K562 (cell line): Measurements from ENCODE around the gene HEBP1. TPM values are rescaled to one million over a fixed set of nuclear protein-coding genes. Genes with fewer than 3 reads are reported as not detected.

ENCODE experiments used
- ATAC-seq: fragments of 200-7000 bp; cut with Tn5 transposase; 3 replicates; pipeline ENCODE4 v1.9.1; 2020; ENCODE audit warnings: moderate library complexity
- BruUV-seq: library from RNA; stranded (reverse); fragments of 400-500 nt; replicated peaks from 2 replicates; lab custom pipeline; 2021; lab: Mats Ljungman, UMichigan
- CTCF ChIA-PET: fragments of 300-600 bp; formaldehyde crosslinking; extraction: SDS; loops from one replicate; lab custom pipeline; 2021; ENCODE audit warnings: low intra/inter-chr PET ratio; lab: Yijun Ruan, JAX
- POLR2A ChIA-PET: fragments of 300-600, 350-650 bp; sonication (Branson Sonifier 250); formaldehyde crosslinking; extraction: SDS; loops from one replicate; lab custom pipeline; 2021; ENCODE audit warnings: antibody characterized with exemption, inconsistent platforms; lab: Yijun Ruan, JAX
- DNase-seq, 4 experiments: peaks; one replicate each; pipeline versions ENCODE4 v3.0.0 to v3.0.0-alpha.2; 2011 to 2018; ENCODE audit warnings: low spot score in 3 of 4, mixed read lengths in 3 of 4; ENCODE audit errors: extremely low read depth in 1 of 4
- FAIRE-seq: peaks from 2 replicates; lab custom pipeline; 2011; peaks lifted over from hg19 to GRCh38; lab: Jason Lieb, UNC
- H2AFZ ChIP-seq: 2 replicates; pipeline ENCODE4 v1.6.0; 2011; ENCODE audit warnings: low read depth, low read length, control low read depth, inconsistent platforms
- H3K27ac ChIP-seq: fragments of 200-600 bp; 3 replicates; pipeline ENCODE4 v1.8.0; 2011; ENCODE audit warnings: low read depth, mild to moderate bottlenecking, control low read depth, inconsistent platforms, low read length, moderate library complexity, mixed read lengths; ENCODE audit errors: extremely low read depth
- H3K27me3 ChIP-seq, 2 experiments: fragments of 300-600 bp in 1 of 2; 2 replicates in 1 of 2; 3 replicates in 1 of 2; pipeline versions ENCODE4 v1.6.0 to v1.8.0; 2011; ENCODE audit warnings: inconsistent platforms in 2 of 2, low read length in 2 of 2, mild to moderate bottlenecking in 1 of 2, mixed read lengths in 1 of 2, moderate library complexity in 1 of 2; ENCODE audit not compliant: control insufficient read depth in 2 of 2, insufficient read depth in 2 of 2
- H3K36me3 ChIP-seq: fragments of 300-600 bp; 3 replicates; pipeline ENCODE4 v1.8.0; 2011; ENCODE audit warnings: mild to moderate bottlenecking, low read length, inconsistent platforms; ENCODE audit not compliant: control insufficient read depth, insufficient read depth
- H3K4me1 ChIP-seq, 2 experiments: fragments of 200-600 bp in 1 of 2; replicated peaks in 1 of 2; 2 replicates in 1 of 2; 3 replicates in 1 of 2; pipeline versions ENCODE4 v1.5.1 to v1.8.0; 2011; ENCODE audit warnings: inconsistent platforms in 2 of 2, low read length in 2 of 2, mild to moderate bottlenecking in 1 of 2, mixed read lengths in 1 of 2, moderate library complexity in 1 of 2; ENCODE audit not compliant: control insufficient read depth in 2 of 2, insufficient read depth in 2 of 2
- H3K4me2 ChIP-seq: 2 replicates; pipeline ENCODE4 v1.6.1; 2011; ENCODE audit warnings: low read length, control low read depth, inconsistent platforms, mixed read lengths; ENCODE audit not compliant: insufficient read depth
- H3K4me3 ChIP-seq: fragments of 200-600 bp; sonication (generic), shearing (Covaris generic); 2 replicates; pipeline ENCODE4 v1.5.1; 2016; ENCODE audit warnings: control low read depth, inconsistent platforms
- H3K79me2 ChIP-seq: fragments of 200-600 bp; 3 replicates; pipeline ENCODE4 v1.8.0; 2011; ENCODE audit warnings: low read length, inconsistent platforms; ENCODE audit not compliant: control insufficient read depth, insufficient read depth
- H3K9ac ChIP-seq, 2 experiments: 2 replicates each; pipeline versions ENCODE4 v1.6.0 to v1.6.1; 2011; ENCODE audit warnings: low read depth in 2 of 2, low read length in 2 of 2, control low read depth in 1 of 2, inconsistent platforms in 1 of 2, mild to moderate bottlenecking in 1 of 2, mixed read lengths in 1 of 2; ENCODE audit not compliant: insufficient read depth in 1 of 2
- H3K9me1 ChIP-seq: one replicate; pipeline ENCODE4 v1.6.0; 2011; ENCODE audit warnings: inconsistent platforms, mild to moderate bottlenecking, low read length, moderate library complexity; ENCODE audit not compliant: control insufficient read depth, insufficient read depth
- H3K9me3 ChIP-seq: replicated peaks from 2 replicates; pipeline ENCODE4 v1.5.1; 2011; ENCODE audit warnings: low read depth, low read length, inconsistent platforms; ENCODE audit not compliant: control insufficient read depth, insufficient read depth
- H4K20me1 ChIP-seq: replicated peaks from 2 replicates; pipeline ENCODE4 v1.6.1; 2011; ENCODE audit warnings: low read length, inconsistent platforms, mixed read lengths; ENCODE audit not compliant: control insufficient read depth, insufficient read depth
- ATF4 ChIP-seq: fragments of 450-650 bp; formaldehyde crosslinking; IDR thresholded peaks from 2 replicates; pipeline ENCODE4 v1.4.0; 2022; ENCODE audit warnings: mild to moderate bottlenecking, moderate library complexity
- ATF7 ChIP-seq: fragments of 450-650 bp; IDR thresholded peaks from 2 replicates; pipeline ENCODE4 v1.7.1; 2014; ENCODE audit warnings: mild to moderate bottlenecking, moderate library complexity
- CTCFL ChIP-seq: IDR thresholded peaks from 2 replicates; pipeline ENCODE4 v1.6.1; 2011; ENCODE audit warnings: borderline replicate concordance, low read depth, mild to moderate bottlenecking, moderate library complexity, low read length; ENCODE audit not compliant: insufficient read depth, poor library complexity, severe bottlenecking
- FOXK1 ChIP-seq: sonication (generic); formaldehyde crosslinking; IDR thresholded peaks from 2 replicates; pipeline ENCODE4 v1.8.0; 2022; ENCODE audit warnings: missing genetic modification reagents, mild to moderate bottlenecking, borderline replicate concordance
- HDGF ChIP-seq: fragments of 450-650 bp; IDR thresholded peaks from 2 replicates; pipeline ENCODE4 v1.6.1; 2016
- HMG20B ChIP-seq: fragments of 250-450 bp; sonication (Bioruptor Pico); IDR thresholded peaks from 2 replicates; pipeline ENCODE4 v1.5.0; 2021; ENCODE audit warnings: mild to moderate bottlenecking
- OTX1 ChIP-seq: fragments of 450-650 bp; formaldehyde crosslinking; IDR thresholded peaks from 2 replicates; pipeline ENCODE4 v1.4.0; 2022; ENCODE audit warnings: mild to moderate bottlenecking
- RHOXF2B ChIP-seq: fragments of 250-450 bp; sonication (Bioruptor Pico); conservative IDR thresholded peaks from 2 replicates; pipeline ENCODE4 v1.5.1; 2021
- RNF2 ChIP-seq: sonication (generic); IDR thresholded peaks from 2 replicates; pipeline ENCODE4 v1.6.1; 2016
- SIX5 ChIP-seq, 2 experiments: IDR thresholded peaks; 2 replicates each; pipeline ENCODE4 v1.6.1; 2011; ENCODE audit warnings: low read length in 2 of 2, borderline replicate concordance in 1 of 2, low read depth in 1 of 2, mild to moderate bottlenecking in 1 of 2, moderate library complexity in 1 of 2; ENCODE audit not compliant: insufficient read depth in 1 of 2
- TBP ChIP-seq: optimal IDR thresholded peaks from 2 replicates; pipeline ENCODE3; 2011; ENCODE audit warnings: low read depth, low read length, improper control_type of control experiment
- TGIF2 ChIP-seq: sonication (generic); formaldehyde crosslinking; IDR thresholded peaks from 2 replicates; pipeline ENCODE4 v1.8.1; 2022; ENCODE audit warnings: mild to moderate bottlenecking, missing genetic modification reagents, moderate library complexity
- THRA ChIP-seq: fragments of 450-650 bp; IDR thresholded peaks from 2 replicates; pipeline ENCODE4 v1.6.1; 2017; ENCODE audit warnings: mild to moderate bottlenecking, moderate library complexity
- ZNF143 ChIP-seq: sonication (generic); formaldehyde crosslinking; IDR thresholded peaks from 2 replicates; pipeline ENCODE4 v1.9.0; 2022; ENCODE audit warnings: mild to moderate bottlenecking, missing genetic modification reagents
- ZNF384 ChIP-seq: IDR thresholded peaks from 2 replicates; pipeline ENCODE4 v1.6.1; 2012; ENCODE audit warnings: low read depth, low read length, improper control_type of control experiment
- ZNF639 ChIP-seq, 2 experiments: fragments of 200-800 bp in 1 of 2; sonication (Bioruptor generic) in 1 of 2; sonication (generic) in 1 of 2; formaldehyde crosslinking in 1 of 2; IDR thresholded peaks in 1 of 2; conservative IDR thresholded peaks in 1 of 2; 2 replicates each; pipeline versions ENCODE4 v1.5.0 to v1.6.1; 2016 to 2020; ENCODE audit warnings: missing compliant biosample characterization in 1 of 2, missing genetic modification characterization in 1 of 2, missing genetic modification reagents in 1 of 2
- WGBS: fragments of 100-300 bp; shearing (Covaris generic); methylation state at CpG from one replicate; pipeline ENCODE4 v1.1.6; 2016; ENCODE audit warnings: low coverage, mixed read lengths; ENCODE audit not compliant: insufficient coverage; ENCODE audit errors: missing lambda C conversion rate; 5-methylcytosine and 5-hydroxymethylcytosine counted together
- in situ Hi-C: fragments of 300-500 bp; cut with MboI; formaldehyde crosslinking; loops from 4 replicates; pipeline ENCODE4 v1.15.0; 2018; ENCODE audit warnings: inconsistent platforms, mixed read lengths
- intact Hi-C: fragments of 100-400 bp; cut with micrococcal nuclease; formaldehyde crosslinking; loops from 2 replicates; pipeline ENCODE4 v1.14.2; 2022
- polyA plus RNA-seq, 8 experiments: library from polyadenylated mRNA; depleted of rRNA in 4 of 8; stranded (reverse) in 5 of 8; unstranded in 3 of 8; fragments of >200 nt; fragmentation: Nextera tagmentation in 2 of 8; fragmentation: Illumina TruSeq in 1 of 8; extraction: Ambion mirVana in 2 of 8; extraction: Trizol in 1 of 8; gene quantifications; 2 replicates each; pipeline versions ENCODE4 v1.2.1 to v1.2.3, GENCODE V29; 2011 to 2014; ENCODE audit warnings: inconsistent platforms in 1 of 8, missing spikeins in 1 of 8
- total RNA-seq, 7 experiments: library from RNA; depleted of rRNA in 6 of 7; stranded (reverse); fragments of >200 nt in 6 of 7; fragmentation: Illumina TruSeq in 2 of 7; extraction: Trizol in 2 of 7; gene quantifications; 2 replicates each; pipeline versions ENCODE4 v1.2.1 to v1.2.3, GENCODE V29; 2011 to 2021; ENCODE audit warnings: low replicate concordance in 1 of 7

Gene HEBP1
- total and polyA plus RNA-seq, 9 of the 15 experiments (the other 6 are each of a cell fraction or from before 2014, with no cell fraction given): 1.1 to 10.1 (median 2.4) TPM

GRCh38 chr12:13044002-13044905 lies 44.2 kb upstream of the HEBP1 start, which contains the start of gene FAM234B:
TSS of gene FAM234B (plus strand) at chr12:13044381. CDS start at chr12:13044404, 23 bp downstream.
- ChIA-PET POLR2A (interaction anchor here (0.7 to 1.2 kb wide), 3 partner anchors 9 to 61 kb away, joined by 3 to 4 read pairs (median 3); no protein-coding TSS in a partner anchor), CTCF (no interaction called here)
- H3K9me3 ChIP-seq: no peaks in the 10 kb centered on the region
- WGBS: 4% methylated on average over 5 of the region's 74 CpGs
- intact Hi-C loops (no loop called here), in situ Hi-C loops (no loop called here)
- ATAC-seq (peak; percentile 99), FAIRE-seq (no peak), DNase-seq (peak; percentile 72 to 80 (median 77))
- peak within 1 kb of the TSS; percentile 91 for H3K4me2 ChIP-seq
- H3K9ac ChIP-seq: peak within 1 kb of the TSS; percentile 34 to 93; a peak in 3 of 4 replicates
- H3K9me1 ChIP-seq: no peaks in the 10 kb centered on the region
- peak within 1 kb of the TSS; percentile 96 for H2AFZ ChIP-seq
- no peaks in the 10 kb centered on the region for H3K36me3 ChIP-seq
- no peaks in the 10 kb centered on the region for H3K27me3 ChIP-seq
- H3K4me3 ChIP-seq: peak within 1 kb of the TSS; percentile 87
- no peaks in the 10 kb centered on the region for H3K79me2 ChIP-seq
- peaks cover 0 to 10% of the 10 kb centered on the region in 2 experiments; a peak in 3 of 5 replicates for H3K4me1 ChIP-seq
- no peaks in the 10 kb centered on the region for H4K20me1 ChIP-seq
- BruUV-seq: no TSS peak
- no peak within 1 kb of the TSS for H3K27ac ChIP-seq
- TF ChIP-seq THRA: no peak
- TF ChIP-seq CTCFL: peak; percentile 1
- TF ChIP-seq ATF7: no peak
- TF ChIP-seq ZNF639 (CRISPR knock-in tag; conservative IDR thresholded peaks at IDR 0.05 in 1 of 2, IDR thresholded peaks at IDR 0.05 in 1 of 2): no peak
- TF ChIP-seq ATF4 (CRISPR knock-in tag): no peak
- TF ChIP-seq OTX1 (CRISPR knock-in tag): no peak
- peak; percentile 65 to 73; a peak in 3 of 4 replicates for TF ChIP-seq SIX5 (IDR thresholded peaks at IDR 0.05; ENCODE audit: borderline replicate concordance in 1 of 2, insufficient read depth in 1 of 2, low read depth in 1 of 2, low read length in 2 of 2)
- TF ChIP-seq ZNF143: peak; percentile 89
- TF ChIP-seq FOXK1 (CRISPR knock-in tag): no peak
- TF ChIP-seq RNF2: no peak
- no peak for TF ChIP-seq RHOXF2B (CRISPR knock-in tag)
- peak; percentile 44 for TF ChIP-seq ZNF384
- TF ChIP-seq TGIF2 (CRISPR knock-in tag): no peak
- TF ChIP-seq TBP: no peak
- no peak for TF ChIP-seq HDGF
- TF ChIP-seq HMG20B (CRISPR knock-in tag): no peak
